NCI-H2196 treated with DMSO at 0.1 percent for 48 hours (cell line): ENCODE measurements around the gene OSBP2.

ENCODE experiments used
- DNase-seq: peaks from one replicate; lab custom pipeline; 2025; ENCODE audit not compliant: unreplicated experiment; lab: John Stamatoyannopoulos, UW

The OSBP2 gene

DNA sequence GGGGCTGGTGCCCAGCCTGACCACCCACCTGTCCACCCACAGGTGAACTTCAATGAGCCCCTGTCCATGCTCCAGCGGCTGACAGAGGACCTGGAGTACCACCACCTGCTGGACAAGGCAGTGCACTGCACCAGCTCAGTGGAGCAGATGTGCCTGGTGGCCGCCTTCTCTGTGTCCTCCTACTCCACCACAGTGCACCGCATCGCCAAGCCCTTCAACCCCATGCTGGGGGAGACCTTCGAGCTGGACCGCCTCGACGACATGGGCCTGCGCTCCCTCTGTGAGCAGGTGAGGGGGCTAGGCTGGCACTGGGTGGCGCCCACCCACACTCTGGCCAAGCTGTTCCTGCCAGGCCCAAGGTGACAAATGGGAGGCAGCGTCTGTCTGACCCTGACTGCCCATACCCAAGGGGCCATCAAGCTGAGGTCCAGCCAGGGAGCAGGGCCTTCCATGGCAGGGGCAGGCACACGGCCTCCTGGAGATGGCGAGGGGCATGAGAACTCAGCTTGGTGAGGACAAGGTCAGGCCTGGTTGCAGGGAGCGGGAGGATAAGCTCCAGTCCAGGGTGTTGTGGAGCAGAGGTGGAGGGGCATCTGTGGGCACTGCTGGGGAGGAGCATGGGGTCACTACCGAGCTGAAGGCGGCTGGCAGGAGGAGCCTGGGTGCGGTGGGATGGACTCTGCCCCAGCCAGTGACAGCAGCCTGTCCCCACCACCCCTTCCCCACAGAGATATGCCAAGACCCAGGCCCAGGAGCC is 196.2 kb downstream of the OSBP2 start:
- DNase-seq: no peak

DNA sequence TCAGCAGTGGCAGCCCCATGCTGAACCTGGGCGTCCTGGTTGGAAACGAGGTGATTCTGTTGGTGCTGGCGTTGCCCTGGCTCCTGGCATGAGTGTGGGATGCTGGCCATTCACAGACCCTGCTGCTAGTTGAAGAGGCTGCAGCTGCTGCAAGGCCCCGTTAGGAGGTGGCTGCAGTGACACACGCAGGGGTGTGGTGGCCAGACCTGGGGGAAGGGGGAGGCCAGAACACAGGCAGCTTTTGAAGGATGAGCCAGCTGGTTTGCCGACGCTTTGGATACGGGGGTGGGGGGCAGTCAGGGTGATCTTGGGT is 196.7 kb downstream of the OSBP2 start:
- no peak for DNase-seq

DNA sequence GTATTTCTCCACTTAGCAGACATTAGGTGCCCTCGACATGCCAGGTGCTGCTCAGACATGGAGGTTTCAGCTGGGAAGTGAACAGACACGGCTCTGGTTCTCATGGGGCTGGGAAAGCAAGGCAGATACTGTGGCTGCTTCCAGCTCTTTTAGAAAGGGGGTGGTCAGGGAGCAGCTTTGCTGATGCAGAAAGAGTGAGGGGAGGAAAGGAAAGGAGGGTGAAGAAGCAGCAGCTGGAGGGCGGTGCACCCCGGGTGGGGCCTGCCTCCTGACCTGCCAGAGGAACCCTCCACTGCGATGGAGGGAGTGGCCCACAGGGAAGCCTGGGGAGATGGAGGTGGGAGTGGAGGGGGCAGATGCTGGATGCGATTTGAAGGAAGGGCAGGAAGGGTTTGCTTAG is 197.1 kb downstream of the OSBP2 start:
- DNase-seq: no peak

DNA sequence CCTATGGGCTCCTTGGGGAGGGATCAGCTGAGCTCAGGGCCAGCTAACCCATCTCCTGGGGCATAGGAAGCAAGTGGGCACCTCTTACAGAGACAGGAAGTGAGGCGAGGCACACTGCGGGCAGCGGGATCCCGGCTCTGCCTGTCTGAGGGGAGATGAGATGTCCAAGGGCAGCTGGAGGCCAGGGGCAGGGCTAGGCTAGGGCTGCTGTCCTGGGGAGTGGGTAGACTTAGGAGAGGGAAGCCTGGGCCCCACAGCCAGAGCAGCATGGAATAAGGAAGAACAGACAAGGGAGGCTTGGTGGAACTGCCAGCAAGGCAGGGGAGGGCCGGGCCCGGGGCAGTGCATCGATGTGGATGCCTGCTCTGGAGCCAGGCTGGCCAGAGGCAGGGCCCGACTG is 197.6 kb downstream of the OSBP2 start:
- DNase-seq: no peak

DNA sequence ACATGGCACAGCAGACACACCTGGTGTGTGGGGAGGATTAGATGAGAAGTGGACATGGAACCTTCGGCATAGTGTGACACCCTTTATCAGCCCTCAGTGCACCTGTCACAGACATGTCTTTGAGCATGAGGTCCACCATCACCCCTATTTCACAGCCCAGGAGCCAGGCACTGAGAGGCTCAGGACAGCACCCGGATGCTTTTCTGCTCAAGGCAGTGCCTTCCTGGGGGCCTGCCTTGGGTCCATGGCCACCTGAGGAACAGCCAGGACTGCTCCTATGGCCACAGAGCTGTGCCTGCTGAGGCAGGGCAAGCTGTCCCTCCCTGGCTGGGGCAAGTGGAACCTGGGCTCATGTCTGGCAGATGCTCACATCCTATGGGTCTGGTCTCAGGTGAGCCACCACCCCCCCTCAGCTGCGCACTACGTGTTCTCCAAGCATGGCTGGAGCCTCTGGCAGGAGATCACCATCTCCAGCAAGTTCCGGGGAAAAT is 198.1 kb downstream of the OSBP2 start:
- no peak for DNase-seq

DNA sequence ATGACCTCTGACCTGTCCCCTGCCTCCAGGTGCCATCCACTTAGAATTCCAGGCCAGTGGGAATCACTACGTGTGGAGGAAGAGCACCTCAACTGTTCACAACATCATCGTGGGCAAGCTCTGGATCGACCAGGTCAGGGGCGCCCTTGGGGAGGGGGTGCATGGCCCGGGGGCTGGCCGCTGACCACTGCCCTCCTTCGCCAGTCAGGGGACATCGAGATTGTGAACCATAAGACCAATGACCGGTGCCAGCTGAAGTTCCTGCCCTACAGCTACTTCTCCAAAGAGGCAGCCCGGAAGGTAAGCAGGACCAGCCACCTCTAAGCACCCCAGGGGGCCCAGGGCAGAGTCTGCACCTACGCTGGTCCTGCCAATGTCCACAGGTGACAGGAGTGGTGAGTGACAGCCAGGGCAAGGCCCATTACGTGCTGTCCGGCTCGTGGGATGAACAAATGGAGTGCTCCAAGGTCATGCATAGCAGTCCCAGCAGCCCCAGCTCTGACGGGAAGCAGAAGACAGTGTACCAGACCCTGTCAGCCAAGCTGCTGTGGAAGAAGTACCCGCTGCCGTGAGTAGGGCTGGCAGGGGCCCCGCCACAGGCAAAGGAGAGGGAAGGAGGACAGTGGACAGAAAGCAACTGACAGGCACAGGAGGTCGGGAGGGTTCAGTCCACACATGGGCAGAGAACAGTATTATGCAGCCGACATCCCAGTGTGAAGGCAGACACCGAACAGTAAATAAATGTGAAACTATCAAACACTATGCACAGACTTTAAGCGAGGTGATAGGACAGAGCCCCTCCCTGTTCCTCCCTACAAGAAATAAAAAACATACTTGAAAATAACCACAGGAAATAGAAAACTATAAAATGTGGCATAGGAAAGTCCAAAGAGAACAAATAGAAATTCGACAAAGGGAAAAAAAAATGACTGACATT is 199.0 kb downstream of the OSBP2 start:
- no peak for DNase-seq

DNA sequence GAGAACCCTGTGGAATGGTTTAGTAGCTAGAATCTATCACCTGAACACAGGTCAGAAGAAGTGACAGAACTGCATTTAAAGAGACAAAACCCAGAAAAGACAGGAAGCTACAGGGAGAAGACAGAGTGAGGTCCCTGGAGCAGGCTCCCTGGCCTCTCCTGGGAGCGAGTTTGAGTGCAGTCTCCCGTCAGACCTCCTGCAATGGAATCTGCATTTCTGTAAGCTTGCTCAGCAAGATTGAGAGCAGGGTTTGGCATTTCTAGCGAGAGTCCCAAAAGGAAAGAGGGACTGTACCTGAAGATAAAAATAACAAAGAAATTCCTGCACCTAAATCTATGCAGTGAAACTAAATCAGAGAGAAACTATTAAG is 199.7 kb downstream of the OSBP2 start:
- DNase-seq: no peak

DNA sequence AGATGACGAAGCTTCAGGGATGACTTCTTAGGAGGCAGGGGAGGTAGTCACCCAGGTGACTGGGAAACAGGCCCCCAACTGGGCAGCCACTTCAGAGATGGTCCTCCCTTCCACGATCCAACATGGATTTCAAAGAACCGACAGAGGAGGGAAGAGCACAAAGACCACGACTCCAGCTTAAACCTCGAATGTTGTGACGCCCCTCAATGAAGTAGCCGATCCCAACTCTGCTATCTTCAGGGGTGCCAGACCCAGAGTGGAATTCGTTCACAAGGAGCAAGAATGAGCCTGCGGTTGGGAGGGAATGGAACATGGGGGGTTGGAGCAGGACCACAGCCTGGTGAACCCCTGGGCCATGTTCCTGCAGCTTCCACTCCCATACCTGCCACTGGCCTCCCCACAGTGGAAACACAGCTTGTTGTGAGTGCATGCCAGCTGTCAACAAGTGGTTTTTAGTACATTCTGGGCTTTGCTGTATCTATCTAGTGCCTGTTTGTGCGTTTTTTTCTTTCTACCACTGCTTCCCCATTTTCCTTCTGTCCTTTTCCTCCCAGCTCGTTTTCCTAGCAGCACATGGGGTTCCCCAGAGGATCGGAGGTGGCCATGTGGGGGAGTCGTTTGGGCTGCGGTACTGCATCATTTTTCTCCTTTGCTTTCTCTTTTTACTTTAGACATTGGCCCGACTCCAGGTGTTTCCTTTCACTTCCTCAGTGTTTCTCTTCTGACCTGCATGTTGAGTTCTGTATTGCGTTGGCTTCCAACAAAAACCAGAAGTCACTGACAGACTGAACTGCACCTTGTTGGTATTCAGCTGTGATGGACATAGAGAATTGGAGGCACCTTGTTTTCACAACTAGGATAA is 208.1 kb downstream of the OSBP2 start:
- no peak for DNase-seq

DNA sequence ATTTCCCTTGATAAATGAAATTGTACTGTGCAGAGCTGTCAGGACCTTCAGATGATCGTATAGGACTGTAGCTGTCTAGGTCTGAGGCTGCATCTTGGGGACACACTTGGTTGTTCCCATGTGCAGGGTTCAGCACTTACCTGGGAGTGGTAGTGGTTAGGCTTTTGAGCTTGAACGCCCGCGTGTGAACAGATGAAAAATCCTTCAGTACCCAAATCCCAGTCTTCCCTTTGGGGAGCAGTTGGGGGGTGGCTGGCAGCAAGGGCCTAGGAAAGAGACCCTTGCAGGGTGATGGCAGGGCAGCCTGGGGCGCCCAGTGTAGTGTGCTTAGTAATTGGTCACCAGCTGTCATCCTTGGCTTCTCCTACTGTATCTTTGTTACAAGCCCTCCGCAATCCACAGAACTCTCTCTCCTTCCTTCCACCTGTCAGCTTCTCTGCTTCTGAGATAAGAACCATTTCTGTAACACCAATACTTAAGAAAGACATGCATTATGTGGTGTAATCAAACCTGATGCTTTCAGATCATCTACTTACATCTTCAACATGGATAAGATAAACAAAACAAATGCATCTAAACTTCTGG is 209.3 kb downstream of the OSBP2 start:
- no peak for DNase-seq

DNA sequence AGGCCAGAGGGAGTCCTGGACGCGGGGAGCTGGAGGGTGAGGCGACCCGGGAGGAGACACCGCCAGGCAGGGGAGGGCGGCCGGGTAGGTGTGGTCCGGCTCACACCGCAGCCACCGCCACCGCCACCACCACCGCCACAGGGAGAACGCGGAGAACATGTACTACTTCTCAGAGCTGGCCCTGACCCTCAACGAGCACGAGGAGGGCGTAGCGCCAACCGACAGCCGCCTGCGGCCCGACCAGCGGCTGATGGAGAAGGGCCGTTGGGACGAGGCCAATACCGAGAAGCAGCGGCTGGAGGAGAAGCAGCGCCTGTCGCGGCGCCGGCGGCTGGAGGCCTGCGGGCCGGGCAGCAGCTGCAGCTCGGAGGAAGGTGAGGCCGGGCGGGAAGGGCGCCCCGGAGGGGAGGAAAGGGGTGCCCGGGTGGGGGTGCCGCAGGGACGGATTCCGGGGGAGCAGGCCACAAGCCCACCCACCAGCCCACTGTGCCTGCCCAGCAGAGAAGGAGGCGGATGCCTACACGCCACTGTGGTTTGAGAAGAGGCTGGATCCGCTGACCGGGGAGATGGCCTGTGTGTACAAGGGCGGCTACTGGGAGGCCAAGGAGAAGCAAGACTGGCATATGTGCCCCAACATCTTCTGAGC is 211.1 kb downstream of the OSBP2 start:
- DNase-seq: no peak

DNA sequence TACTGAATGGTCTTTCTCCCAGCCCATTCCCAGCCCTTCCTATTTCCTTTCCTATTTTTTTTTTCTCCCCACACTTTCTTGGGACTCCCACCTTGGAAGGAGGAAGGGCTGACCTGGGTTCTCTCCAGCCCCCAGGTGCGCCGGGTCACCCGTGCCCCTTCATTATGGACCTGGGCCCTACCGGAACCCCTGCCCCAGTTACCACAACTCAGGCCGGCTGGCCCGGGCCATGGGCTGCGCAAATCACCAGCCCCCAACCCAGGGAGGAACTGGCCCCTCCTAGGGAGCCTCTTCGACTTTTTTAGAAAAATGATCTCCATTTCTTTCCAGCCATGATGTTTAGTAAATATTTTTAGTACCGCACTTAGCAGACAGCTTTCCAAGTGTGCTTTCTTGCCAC is 211.7 kb downstream of the OSBP2 start:
- no peak for DNase-seq

DNA sequence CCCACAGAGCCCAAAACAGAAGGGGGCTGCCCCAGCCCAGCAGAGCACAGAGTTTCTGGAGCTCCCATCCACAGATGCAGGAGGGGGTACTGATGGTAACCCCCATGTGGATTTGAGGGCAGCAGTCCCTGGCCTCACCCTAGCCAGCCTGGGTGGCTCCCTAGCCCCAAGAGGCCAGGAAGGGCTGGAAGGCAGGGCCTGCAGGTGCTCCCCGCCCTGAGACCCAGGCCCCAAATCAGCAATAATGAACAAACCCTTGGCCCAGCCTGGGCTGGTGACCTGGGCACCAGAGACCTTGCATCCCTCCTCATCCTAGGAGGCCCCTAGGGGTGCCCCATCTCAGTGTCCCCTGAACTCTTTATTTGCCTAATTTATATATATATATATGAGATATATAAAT is 212.3 kb downstream of the OSBP2 start:
- no peak for DNase-seq

DNA sequence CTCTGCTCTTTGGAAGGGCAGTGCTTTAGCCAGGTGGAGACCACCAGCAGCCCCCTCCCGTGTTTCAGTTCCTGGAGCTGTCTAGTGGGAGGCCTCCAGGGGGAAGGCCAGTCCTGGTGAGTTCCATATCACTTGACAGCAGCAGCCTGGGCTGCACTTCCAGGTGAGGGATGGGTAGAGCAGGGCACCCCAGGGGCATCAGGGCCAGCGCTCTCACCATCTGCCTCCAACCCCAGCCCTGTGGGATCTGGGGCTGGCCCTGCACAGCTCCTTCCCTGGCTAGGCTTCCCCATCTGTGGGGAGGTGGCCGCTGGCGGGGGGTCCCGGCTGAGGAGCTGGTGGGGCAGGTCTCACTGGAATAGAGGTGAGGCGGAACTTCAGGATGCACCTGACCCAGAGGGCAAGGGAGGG is 213.4 kb downstream of the OSBP2 start:
- DNase-seq: no peak

DNA sequence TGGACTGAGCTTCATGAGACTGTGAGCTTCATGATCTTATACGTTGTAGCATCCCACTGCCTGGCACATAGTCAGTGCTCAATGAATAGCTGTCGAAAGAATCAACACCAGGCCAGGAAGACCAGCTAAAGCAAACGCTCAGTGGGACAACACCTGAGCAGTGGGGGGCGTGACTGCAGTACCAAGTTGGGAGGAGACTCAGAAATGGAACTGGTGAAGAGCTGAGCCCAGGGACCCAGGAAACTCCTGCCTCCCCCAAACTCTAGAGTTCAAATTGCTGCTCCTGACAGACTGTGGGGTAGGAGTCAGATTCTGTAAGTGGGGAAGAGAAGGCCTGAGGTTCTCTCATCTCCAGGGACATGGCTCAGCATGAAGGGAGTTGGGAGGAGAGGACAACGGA is 214.6 kb downstream of the OSBP2 start:
- DNase-seq: no peak

DNA sequence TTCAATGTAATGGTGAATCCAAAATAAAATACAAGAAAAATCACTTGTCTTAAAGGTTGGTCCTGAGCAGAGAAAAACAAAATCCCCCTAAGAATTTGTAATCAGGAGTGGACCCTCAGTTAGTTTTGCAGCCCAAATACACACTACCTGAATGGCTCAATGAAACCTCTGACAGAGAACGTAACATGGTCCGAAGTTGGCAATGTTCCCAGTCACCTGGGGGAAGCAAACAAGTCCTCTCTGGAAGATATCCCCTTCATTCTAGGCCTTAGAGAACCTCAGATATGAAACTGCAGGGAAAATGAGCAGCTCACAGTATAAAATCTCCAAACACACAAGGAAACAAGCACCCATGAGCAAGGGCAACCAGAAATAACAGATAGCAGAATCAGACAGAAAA is 215.7 kb downstream of the OSBP2 start:
- no peak for DNase-seq

DNA sequence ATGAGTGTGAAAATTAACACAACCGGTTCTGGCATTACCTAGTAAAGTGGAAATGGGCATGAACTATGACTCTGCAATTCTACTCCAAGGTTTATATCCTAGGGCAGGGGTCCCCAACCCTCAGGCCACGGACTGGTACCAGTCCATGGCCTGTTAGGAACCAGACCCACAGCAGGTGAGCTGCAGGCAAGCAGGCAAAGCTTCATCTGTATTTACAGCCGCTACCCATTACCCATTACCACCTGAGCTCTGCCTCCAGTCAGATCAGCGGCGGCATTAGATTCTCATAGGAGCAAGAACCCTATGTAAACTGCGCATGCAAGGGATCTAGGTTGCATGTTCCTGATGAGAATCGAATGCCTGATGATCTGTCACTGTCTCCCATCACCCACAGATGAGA is 224.1 kb downstream of the OSBP2 start:
- DNase-seq: no peak

DNA sequence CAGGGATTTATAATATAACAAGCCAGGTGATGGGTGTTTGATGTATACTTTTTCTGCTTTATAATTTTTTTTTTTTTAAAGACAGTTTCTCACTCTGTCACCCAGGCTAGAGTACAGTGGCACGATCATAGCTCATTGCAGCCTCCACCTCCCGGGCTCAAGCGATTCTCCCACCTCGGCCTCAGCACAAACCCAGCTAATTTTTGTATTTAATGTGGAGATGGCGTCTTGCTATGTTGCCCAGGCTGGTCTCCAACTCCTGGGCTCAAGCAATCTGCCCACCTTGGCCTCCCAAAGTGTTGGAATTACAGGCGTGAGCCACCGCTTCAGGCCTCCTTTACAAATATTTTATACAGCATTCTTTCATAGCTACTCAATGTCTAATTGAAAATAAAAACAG is 225.3 kb downstream of the OSBP2 start:
- DNase-seq: no peak

DNA sequence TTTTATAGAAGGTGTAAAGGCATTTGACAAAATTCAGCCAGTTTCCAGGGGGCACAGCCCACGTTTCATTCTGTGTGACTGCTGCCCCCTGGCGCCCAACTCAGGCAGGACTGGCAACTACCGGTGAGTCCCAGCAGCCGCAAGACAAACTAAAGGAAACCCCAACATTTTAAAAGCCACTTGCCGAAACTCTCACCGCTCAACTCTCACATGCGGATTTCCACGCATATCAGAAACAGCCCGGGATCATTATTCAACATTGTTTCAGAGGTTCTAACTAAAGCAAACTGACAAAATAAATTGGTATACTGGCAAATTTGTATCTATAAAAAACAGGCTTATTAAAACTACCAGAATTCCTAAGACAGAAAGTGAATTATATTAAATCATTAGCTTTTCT is 225.7 kb downstream of the OSBP2 start:
- DNase-seq: peak; percentile 6

DNA sequence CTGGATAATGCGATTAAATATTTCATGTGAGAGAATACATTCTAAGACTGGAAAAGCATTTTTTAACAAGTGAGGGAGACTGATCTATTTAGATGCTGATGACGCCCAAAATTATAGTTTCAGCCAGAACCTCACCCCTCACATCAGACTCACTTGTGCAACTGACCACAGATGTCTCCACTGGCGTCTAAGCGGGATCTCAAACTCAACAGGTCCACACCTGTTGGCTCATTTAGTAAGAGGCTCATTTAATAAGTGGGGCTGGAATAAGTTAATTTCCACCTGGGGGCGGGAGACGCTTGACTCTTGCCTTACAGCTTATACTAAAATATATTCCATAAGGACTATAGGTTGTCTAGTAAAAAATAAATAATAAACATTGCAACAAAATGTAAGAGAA is 226.4 kb downstream of the OSBP2 start:
- DNase-seq: no peak

DNA sequence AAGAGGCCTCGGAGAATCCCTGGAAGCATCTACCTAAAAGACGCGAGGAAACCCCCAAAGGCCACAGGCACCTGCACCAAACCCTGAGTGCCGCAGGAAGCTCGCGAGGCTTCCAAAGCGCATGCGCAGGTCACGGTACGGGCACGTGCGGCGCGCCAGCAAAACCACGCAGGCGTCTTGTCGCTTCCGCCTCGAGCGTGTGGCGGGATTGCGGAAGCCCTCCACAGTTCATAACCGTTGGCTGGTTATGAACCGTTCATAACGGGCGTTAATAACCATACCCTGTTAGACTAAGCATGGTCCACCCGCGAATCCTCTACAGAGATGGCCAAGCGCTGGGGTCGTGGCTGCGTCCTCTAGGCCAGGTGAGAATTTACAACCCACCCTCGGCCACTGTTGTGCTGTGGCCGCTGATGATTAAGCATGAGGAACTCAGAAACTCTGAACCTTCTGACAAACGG is 227.5 kb downstream of the OSBP2 start:
- peak; percentile 66 for DNase-seq
